PC-3 (cell line): ENCODE results near the gene AS3MT.

Experiments
- EZH2 ChIP-seq: fragments of 300-600 bp; sonication (generic); IDR thresholded peaks from one replicate; pipeline ENCODE4 v1.6.1; 2017; ENCODE audit warnings: antibody characterized with exemption, mild to moderate bottlenecking, low read length; ENCODE audit not compliant: unreplicated experiment
- TF ChIP-seq, protein P1 (sequence below): fragments of 300-600 bp; sonication (generic); conservative IDR thresholded peaks from 2 replicates; pipeline ENCODE4 v1.5.1; 2017; ENCODE audit warnings: antibody characterized with exemption, low read depth, mild to moderate bottlenecking, low read length

DNA sequence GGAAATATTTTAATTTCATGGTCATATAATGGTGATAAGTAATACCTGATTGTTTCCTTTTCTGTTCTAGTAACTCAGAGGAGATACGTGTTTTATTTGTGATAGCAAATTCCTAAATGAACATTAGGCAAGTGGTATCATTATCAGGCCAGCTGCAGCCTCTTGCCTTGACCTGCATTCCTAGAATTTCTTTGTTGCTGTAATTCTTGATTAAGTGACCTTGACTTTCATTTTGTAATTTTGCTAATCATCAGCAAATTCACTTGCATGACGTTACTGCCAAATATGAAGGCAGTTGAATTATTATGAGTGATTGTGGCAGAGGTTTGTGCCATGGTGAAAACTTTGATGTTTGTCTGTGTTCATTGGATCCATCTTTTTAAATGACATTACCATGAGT is 5.6 kb upstream of the AS3MT start:
- TF ChIP-seq, protein P1, sequence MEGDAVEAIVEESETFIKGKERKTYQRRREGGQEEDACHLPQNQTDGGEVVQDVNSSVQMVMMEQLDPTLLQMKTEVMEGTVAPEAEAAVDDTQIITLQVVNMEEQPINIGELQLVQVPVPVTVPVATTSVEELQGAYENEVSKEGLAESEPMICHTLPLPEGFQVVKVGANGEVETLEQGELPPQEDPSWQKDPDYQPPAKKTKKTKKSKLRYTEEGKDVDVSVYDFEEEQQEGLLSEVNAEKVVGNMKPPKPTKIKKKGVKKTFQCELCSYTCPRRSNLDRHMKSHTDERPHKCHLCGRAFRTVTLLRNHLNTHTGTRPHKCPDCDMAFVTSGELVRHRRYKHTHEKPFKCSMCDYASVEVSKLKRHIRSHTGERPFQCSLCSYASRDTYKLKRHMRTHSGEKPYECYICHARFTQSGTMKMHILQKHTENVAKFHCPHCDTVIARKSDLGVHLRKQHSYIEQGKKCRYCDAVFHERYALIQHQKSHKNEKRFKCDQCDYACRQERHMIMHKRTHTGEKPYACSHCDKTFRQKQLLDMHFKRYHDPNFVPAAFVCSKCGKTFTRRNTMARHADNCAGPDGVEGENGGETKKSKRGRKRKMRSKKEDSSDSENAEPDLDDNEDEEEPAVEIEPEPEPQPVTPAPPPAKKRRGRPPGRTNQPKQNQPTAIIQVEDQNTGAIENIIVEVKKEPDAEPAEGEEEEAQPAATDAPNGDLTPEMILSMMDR: no peak
- TF ChIP-seq EZH2: no peak
